Ovary (tissue), 9 donors: ENCODE results near the gene STAT6. TPM values are rescaled to one million over a fixed set of nuclear protein-coding genes. Genes with fewer than 3 reads are reported as not detected.

Source experiments
- DNase-seq, 5 donors: peaks; one replicate each; pipeline ENCODE4 v3.0.0-alpha.2; 2019 to 2020
- H3K27ac ChIP-seq, 2 donors: fragments of 200-600 bp; one replicate each; pipeline versions ENCODE4 v1.5.1 to v1.8.0; 2019 to 2022
- H3K27me3 ChIP-seq: fragments of 200-600 bp; one replicate; pipeline ENCODE4 v1.8.0; 2022
- H3K36me3 ChIP-seq: fragments of 200-600 bp; sonication (generic); one replicate; pipeline ENCODE4 v1.5.1; 2019
- H3K4me1 ChIP-seq: one replicate; pipeline ENCODE4 v1.8.1; 2013; ENCODE audit warnings: mild to moderate bottlenecking, moderate library complexity; ENCODE audit not compliant: insufficient read depth
- H3K4me3 ChIP-seq: fragments of 200-600 bp; sonication (generic); one replicate; pipeline ENCODE4 v1.5.1; 2017
- H3K9me3 ChIP-seq, 2 donors: fragments of 200-600 bp in 1 of 2; sonication (generic) in 1 of 2; one replicate each; pipeline versions ENCODE4 v1.5.1 to v1.8.1; 2013 to 2019; ENCODE audit warnings: mild to moderate bottlenecking in 1 of 2, moderate library complexity in 1 of 2
- EP300 ChIP-seq: sonication (generic); formaldehyde crosslinking; IDR thresholded peaks from one replicate; pipeline ENCODE4 v1.6.1; 2017; ENCODE audit warnings: antibody characterized with exemption
- POLR2A ChIP-seq: fragments of 450-650 bp; IDR thresholded peaks from one replicate; pipeline ENCODE4 v1.6.1; 2017; ENCODE audit warnings: antibody characterized with exemption, mild to moderate bottlenecking, moderate library complexity
- WGBS, 3 donors: extraction: QIAGEN DNeasy Blood & Tissue Kit in 1 of 3; methylation state at CpG; one replicate each; pipeline versions ENCODE4 v1.1.5 to v1.1.7; 2013 to 2017; 5-methylcytosine and 5-hydroxymethylcytosine counted together
- intact Hi-C, 4 donors: fragments of 100-400 bp; cut with DNase I; formaldehyde crosslinking; loops; one replicate each; pipeline versions ENCODE4 v1.11.0 to v1.15.1; 2022 to 2023
- polyA plus RNA-seq, 2 donors: library from polyadenylated mRNA; stranded (reverse); fragments of 200-250 nt in 1 of 2; fragments of 350-450 nt in 1 of 2; fragmentation: Illumina TruSeq in 1 of 2; extraction: RNeasy Lipid Tissue Mini Kit (QIAGEN cat#74804) in 1 of 2; gene quantifications; one replicate each; pipeline ENCODE4 v1.2.3, GENCODE V29; 2013 to 2014
- total RNA-seq, 7 donors: library from RNA; depleted of rRNA in 2 of 7; stranded (reverse); fragments of >200 nt in 2 of 7; fragmentation: NEBNext Ultra II Directional in 3 of 7; extraction: Animal tissue kit (Norgen Biotek cat#: 25700) in 3 of 7; gene quantifications; one replicate each; pipeline versions ENCODE4 v1.1.0 to v1.2.4, GENCODE V29; 2016 to 2023
- TF ChIP-seq, protein P1 (sequence below), 3 donors: fragments of 450-650 bp in 2 of 3; fragments of 200-600 bp in 1 of 3; IDR thresholded peaks; one replicate each; pipeline versions ENCODE4 v1.5.1 to v1.8.0; 2016 to 2022; ENCODE audit warnings: antibody characterized with exemption in 3 of 3, mild to moderate bottlenecking in 1 of 3
- donor health status: DM: no; HTN: no; CAD: no; lungs with moderate emphysema.
- donor health status: DM: no; HTN: no; CAD: no.
- donor health status: Bipolar disorder and iron deficiency.
- donor health status: DM: yes; HTN: yes; CAD: no.
- donor health status: DM: no; HTN: no; CAD: no.
- donor health status: DM: yes; HTN: yes; CAD: no.

STAT6 gene
- total and polyA plus RNA-seq, 9 donors, result 67.4 to 211 (median 166) TPM

DNA sequence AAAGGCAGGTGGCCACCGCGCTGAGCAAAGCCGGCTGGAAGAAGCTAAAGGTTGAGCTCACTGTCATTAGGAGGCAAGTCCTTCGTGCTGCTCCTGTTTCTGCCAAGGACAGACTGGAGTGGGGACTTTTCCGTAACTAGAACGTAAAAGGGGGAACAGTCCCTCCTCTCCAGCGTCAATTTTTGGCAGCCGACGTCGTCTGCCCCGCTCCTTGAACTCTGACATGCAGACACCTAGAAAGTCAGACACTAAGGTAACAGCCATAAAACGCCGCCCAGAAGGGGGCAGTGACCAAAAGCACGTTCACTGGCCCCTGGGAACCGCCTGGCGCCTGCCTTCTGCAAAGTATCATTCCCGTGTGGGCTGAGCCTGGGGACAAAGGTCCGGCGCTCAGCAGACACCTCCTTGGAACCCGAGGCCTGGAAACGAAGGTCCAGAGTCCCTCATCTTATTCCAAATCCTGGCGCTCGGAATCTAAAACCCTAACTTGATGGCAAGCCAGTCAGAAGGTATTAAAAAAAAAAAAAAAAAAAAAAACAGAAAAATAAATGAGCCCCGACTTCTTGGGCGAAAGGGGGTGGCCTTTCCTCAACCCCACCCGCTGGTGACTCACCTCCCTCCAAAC is 16.1 kb upstream of the STAT6 start:
- TF ChIP-seq EP300, result no peak
- TF ChIP-seq, protein P1, sequence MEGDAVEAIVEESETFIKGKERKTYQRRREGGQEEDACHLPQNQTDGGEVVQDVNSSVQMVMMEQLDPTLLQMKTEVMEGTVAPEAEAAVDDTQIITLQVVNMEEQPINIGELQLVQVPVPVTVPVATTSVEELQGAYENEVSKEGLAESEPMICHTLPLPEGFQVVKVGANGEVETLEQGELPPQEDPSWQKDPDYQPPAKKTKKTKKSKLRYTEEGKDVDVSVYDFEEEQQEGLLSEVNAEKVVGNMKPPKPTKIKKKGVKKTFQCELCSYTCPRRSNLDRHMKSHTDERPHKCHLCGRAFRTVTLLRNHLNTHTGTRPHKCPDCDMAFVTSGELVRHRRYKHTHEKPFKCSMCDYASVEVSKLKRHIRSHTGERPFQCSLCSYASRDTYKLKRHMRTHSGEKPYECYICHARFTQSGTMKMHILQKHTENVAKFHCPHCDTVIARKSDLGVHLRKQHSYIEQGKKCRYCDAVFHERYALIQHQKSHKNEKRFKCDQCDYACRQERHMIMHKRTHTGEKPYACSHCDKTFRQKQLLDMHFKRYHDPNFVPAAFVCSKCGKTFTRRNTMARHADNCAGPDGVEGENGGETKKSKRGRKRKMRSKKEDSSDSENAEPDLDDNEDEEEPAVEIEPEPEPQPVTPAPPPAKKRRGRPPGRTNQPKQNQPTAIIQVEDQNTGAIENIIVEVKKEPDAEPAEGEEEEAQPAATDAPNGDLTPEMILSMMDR (IDR thresholded peaks at IDR 0.05), result peak in 2 of 3 donors; percentile 16 to 44
- peak overlapping the region; percentile 88 for H3K4me3 ChIP-seq
- peak; percentile 69 to 76 (median 74) for DNase-seq
- intact Hi-C loops, result loop anchor here in 3 of 4 donors (2.0 to 5.0 kb wide), 4 partner anchors 40 to 55 kb away; no protein-coding TSS in a partner anchor
- no peaks in the 10 kb centered on the region for H3K9me3 ChIP-seq
- peaks cover 17% of the 10 kb centered on the region for H3K4me1 ChIP-seq
- WGBS, 3 donors, result 6 to 9% (median 7%) methylated on average over 26 of the region's 26 CpGs
- H3K27ac ChIP-seq, result peak overlapping the region; percentile 96 to 99
- no peaks in the 10 kb centered on the region for H3K36me3 ChIP-seq
- no peaks in the 10 kb centered on the region for H3K27me3 ChIP-seq

- H3K9me3 ChIP-seq, result no peaks in the 10 kb centered on the region
- intact Hi-C loops, result loop anchor here in 3 of 4 donors (2.0 to 5.0 kb wide), 4 partner anchors 41 to 56 kb away; no protein-coding TSS in a partner anchor
- DNase-seq, result no peak
These were observed 15.4 kb upstream of the STAT6 start for GRCh38 chr12:57126561-57126960.

DNA sequence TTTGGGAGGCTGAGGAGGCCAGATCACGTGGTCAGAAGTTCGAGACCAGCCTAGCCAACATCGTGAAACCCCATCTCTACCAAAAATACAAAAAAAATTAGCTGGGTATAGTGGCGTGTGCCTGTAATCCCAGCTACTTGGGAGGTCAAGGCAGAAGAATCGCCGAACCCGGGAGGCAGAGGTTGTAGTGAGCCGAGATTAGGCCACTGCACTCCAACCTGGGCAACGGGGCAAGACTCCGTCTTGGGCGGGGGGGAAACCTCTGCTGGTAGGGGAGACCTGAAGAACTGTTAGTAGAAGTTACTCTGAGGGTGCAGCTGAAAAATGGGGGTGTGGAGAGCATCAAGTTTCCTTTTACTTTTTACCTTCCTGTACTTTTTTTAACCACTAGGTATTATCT is 14.9 kb upstream of the STAT6 start:
- 90 to 93% (median 91%) methylated on average over 11 of the region's 11 CpGs for WGBS, 3 donors
- intact Hi-C loops, result loop anchor here in 3 of 4 donors (2.0 to 5.0 kb wide), 4 partner anchors 41 to 56 kb away; no protein-coding TSS in a partner anchor
- H3K36me3 ChIP-seq, result no peaks in the 10 kb centered on the region
- DNase-seq, result peak in 1 of 5 donors; percentile 37
- H3K4me1 ChIP-seq, result peaks cover 7% of the 10 kb centered on the region
- no peak overlapping the region for H3K27ac ChIP-seq
- no peaks in the 10 kb centered on the region for H3K27me3 ChIP-seq
- no peak overlapping the region for H3K4me3 ChIP-seq
- H3K9me3 ChIP-seq, result no peaks in the 10 kb centered on the region
- TF ChIP-seq POLR2A, result no peak
- no peak for TF ChIP-seq EP300
- TF ChIP-seq, protein P1 (IDR thresholded peaks at IDR 0.05), result no peak

More at GRCh38 chr12:57126561-57126960, 15.4 kb upstream of the STAT6 start:
- WGBS, 3 donors, result 45 to 52% (median 47%) methylated on average over 7 of the region's 7 CpGs
- Histone ChIP-seq H3K4me1 (peaks cover 11% of the 10 kb centered on the region), H3K27ac (peak overlapping the region; percentile 96 to 99), H3K4me3 (no peak overlapping the region), H3K36me3 (no peaks in the 10 kb centered on the region), H3K27me3 (no peaks in the 10 kb centered on the region)
- no peak for TF ChIP-seq EP300
- TF ChIP-seq POLR2A, result no peak
- TF ChIP-seq, protein P1 (IDR thresholded peaks at IDR 0.05), result no peak

DNA sequence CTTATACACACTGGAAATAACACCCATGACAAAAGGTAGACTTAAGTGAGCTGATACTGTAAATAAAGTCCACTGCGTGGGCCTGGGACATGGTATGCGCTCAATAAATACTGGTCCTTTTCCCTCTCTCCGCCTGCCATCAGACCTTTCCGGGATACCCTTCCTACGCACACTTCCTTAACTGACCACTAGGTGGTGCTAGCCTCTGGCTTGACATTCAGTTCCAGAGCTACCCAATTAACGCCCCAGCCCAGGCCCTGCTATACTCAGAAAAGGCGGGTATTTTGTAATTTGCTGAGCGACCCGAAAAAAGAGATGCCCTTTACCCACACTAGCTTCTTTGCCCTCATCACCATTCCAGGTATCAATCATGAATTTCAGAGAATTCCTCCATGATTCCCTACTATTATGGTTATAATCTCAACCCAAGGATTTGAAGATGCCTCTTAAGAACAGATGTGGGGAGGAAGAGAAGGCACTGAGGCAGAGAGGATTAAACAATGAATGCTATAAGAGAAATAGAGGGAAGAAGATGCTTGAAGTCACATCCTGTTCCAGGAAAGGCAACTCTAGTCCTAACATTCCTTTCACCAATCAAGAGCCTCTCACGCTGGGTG is 13.2 kb upstream of the STAT6 start:
- Histone ChIP-seq H3K4me1 (peaks cover 5% of the 10 kb centered on the region), H3K4me3 (no peak overlapping the region), H3K27me3 (no peaks in the 10 kb centered on the region), H3K27ac (no peak overlapping the region), H3K9me3 (no peaks in the 10 kb centered on the region), H3K36me3 (no peaks in the 10 kb centered on the region)
- intact Hi-C loops, result no loop called here
- DNase-seq, result peak; percentile 72 to 87 (median 77)
- TF ChIP-seq POLR2A (no peak), EP300 (no peak)
- TF ChIP-seq, protein P1 (IDR thresholded peaks at IDR 0.05), result peak; percentile 88 to 96 (median 94)
- 14 to 15% (median 15%) methylated on average over 10 of the region's 10 CpGs for WGBS, 3 donors
